GM23338 (cell line): ENCODE measurements around the gene MTMR6. TPM values are rescaled to one million over a fixed set of nuclear protein-coding genes. Genes with fewer than 3 reads are reported as not detected.

Source experiments
- ATAC-seq: fragments of 200-7000 bp; cut with Tn5 transposase; 3 replicates; pipeline ENCODE4 v1.9.1; 2020
- DNase-seq: peaks from one replicate; pipeline ENCODE4 v3.0.0-alpha.2; 2015; ENCODE audit warnings: low spot score
- H2AFZ ChIP-seq: fragments of 200-600 bp; sonication (generic); 2 replicates; pipeline ENCODE4 v1.8.0; 2016; ENCODE audit warnings: antibody characterized with exemption, mild to moderate bottlenecking, moderate library complexity
- H3F3A ChIP-seq: fragments of 200-600 bp; sonication (generic); replicated peaks from 2 replicates; pipeline ENCODE4 v1.8.0; 2017; ENCODE audit warnings: antibody characterized with exemption, mixed run types, low read depth
- H3K27ac ChIP-seq: fragments of 200-600 bp; sonication (generic); 2 replicates; pipeline ENCODE4 v1.6.1; 2016; ENCODE audit warnings: low read depth
- H3K27me3 ChIP-seq: fragments of 200-600 bp; sonication (generic); 2 replicates; pipeline ENCODE4 v1.8.0; 2016; ENCODE audit warnings: mild to moderate bottlenecking, mixed run types, moderate library complexity; ENCODE audit not compliant: insufficient read depth
- H3K36me3 ChIP-seq: fragments of 200-600 bp; sonication (generic); 2 replicates; pipeline ENCODE4 v1.8.0; 2016; ENCODE audit warnings: mild to moderate bottlenecking; ENCODE audit not compliant: insufficient read depth
- H3K4me1 ChIP-seq: fragments of 200-600 bp; sonication (generic); 2 replicates; pipeline ENCODE4 v1.8.0; 2016; ENCODE audit warnings: mild to moderate bottlenecking, moderate library complexity; ENCODE audit not compliant: insufficient read depth
- H3K4me2 ChIP-seq: fragments of 200-600 bp; sonication (generic); 2 replicates; pipeline ENCODE4 v1.7.1; 2017; ENCODE audit warnings: mixed run types
- H3K4me3 ChIP-seq: fragments of 200-600 bp; sonication (generic); 2 replicates; pipeline ENCODE4 v1.6.1; 2016; ENCODE audit warnings: mixed run types
- H3K79me2 ChIP-seq: fragments of 200-600 bp; sonication (generic); replicated peaks from 2 replicates; pipeline ENCODE4 v1.8.0; 2017; ENCODE audit warnings: mild to moderate bottlenecking; ENCODE audit not compliant: insufficient read depth
- H3K9me2 ChIP-seq: fragments of 200-600 bp; sonication (generic); 2 replicates; pipeline ENCODE4 v1.8.0; 2017; ENCODE audit not compliant: insufficient read depth
- H4K20me1 ChIP-seq: fragments of 200-600 bp; sonication (generic); replicated peaks from 2 replicates; pipeline ENCODE4 v1.8.0; 2017; ENCODE audit warnings: mild to moderate bottlenecking; ENCODE audit not compliant: insufficient read depth
- H3K27ac Mint-ChIP-seq: 2 replicates; pipeline ENCODE4 v1.8.0; 2020; ENCODE audit warnings: inconsistent platforms, mild to moderate bottlenecking, moderate library complexity, mixed read lengths
- H3K27me3 Mint-ChIP-seq: 3 replicates; pipeline ENCODE4 v1.8.0; 2022; ENCODE audit warnings: low read depth, mild to moderate bottlenecking, moderate library complexity, mixed read lengths, inconsistent platforms; ENCODE audit not compliant: insufficient read depth, poor library complexity
- H3K36me3 Mint-ChIP-seq: 3 replicates; pipeline ENCODE4 v1.8.0; 2021; ENCODE audit warnings: low read depth, mild to moderate bottlenecking, inconsistent platforms, moderate library complexity, mixed read lengths
- H3K4me1 Mint-ChIP-seq: 3 replicates; pipeline ENCODE4 v1.8.0; 2020; ENCODE audit warnings: mild to moderate bottlenecking, inconsistent platforms, mixed read lengths
- H3K4me3 Mint-ChIP-seq: 3 replicates; pipeline ENCODE4 v1.8.0; 2021; ENCODE audit warnings: moderate library complexity, mild to moderate bottlenecking, inconsistent platforms, mixed read lengths
- H3K9me3 Mint-ChIP-seq: 3 replicates; pipeline ENCODE4 v1.8.0; 2020; ENCODE audit warnings: moderate library complexity, mild to moderate bottlenecking, inconsistent platforms, mixed read lengths
- CREB1 ChIP-seq: fragments of 250-450 bp; sonication (Bioruptor Pico); IDR thresholded peaks from 2 replicates; pipeline ENCODE4 v1.5.0; 2020; ENCODE audit warnings: low read depth, mild to moderate bottlenecking, moderate library complexity
- EZH2 ChIP-seq: fragments of 200-600 bp; sonication (generic); IDR thresholded peaks from one replicate; pipeline ENCODE4 v1.8.0; 2017; ENCODE audit warnings: antibody characterized with exemption, mild to moderate bottlenecking, low read depth; ENCODE audit not compliant: unreplicated experiment
- EZH2phosphoT487 ChIP-seq: fragments of 200-600 bp; sonication (generic); IDR thresholded peaks from one replicate; pipeline ENCODE4 v1.8.1; 2018; ENCODE audit warnings: antibody characterized with exemption; ENCODE audit not compliant: unreplicated experiment
- JUNB ChIP-seq: IDR thresholded peaks from one replicate; pipeline ENCODE4 v1.6.1; 2016; ENCODE audit warnings: antibody characterized with exemption; ENCODE audit not compliant: unreplicated experiment
- NANOG ChIP-seq: IDR thresholded peaks from 2 replicates; pipeline ENCODE4 v1.6.1; 2016; ENCODE audit warnings: antibody characterized with exemption, borderline replicate concordance
- POLR2AphosphoS5 ChIP-seq: IDR thresholded peaks from 2 replicates; pipeline ENCODE4 v1.6.1; 2016; ENCODE audit warnings: antibody characterized with exemption, low read depth
- STAT1 ChIP-seq: IDR thresholded peaks from one replicate; pipeline ENCODE4 v1.6.1; 2016; ENCODE audit warnings: antibody characterized with exemption; ENCODE audit not compliant: unreplicated experiment
- ZNF114 ChIP-seq: fragments of 250-450 bp; sonication (Bioruptor Pico); IDR thresholded peaks from 2 replicates; pipeline ENCODE4 v1.5.0; 2020; ENCODE audit warnings: mild to moderate bottlenecking, moderate library complexity
- ZNF331 ChIP-seq: fragments of 250-450 bp; sonication (Bioruptor Pico); IDR thresholded peaks from 2 replicates; pipeline ENCODE4 v1.5.0; 2020; ENCODE audit warnings: low read depth, mild to moderate bottlenecking, moderate library complexity
- polyA plus RNA-seq: library from polyadenylated mRNA; unstranded; fragments of >200 nt; fragmentation: Nextera tagmentation; extraction: Ambion mirVana; gene quantifications from 2 replicates; pipeline ENCODE4 v1.2.1, GENCODE V29; 2016
- total RNA-seq: library from RNA; depleted of rRNA; stranded (reverse); fragments of >200 nt; shearing (Covaris generic); gene quantifications from 2 replicates; pipeline ENCODE4 v1.2.3, GENCODE V29; 2014
- TF ChIP-seq, protein P1 (sequence below): IDR thresholded peaks from one replicate; pipeline ENCODE4 v1.6.1; 2018; ENCODE audit warnings: antibody characterized with exemption; ENCODE audit not compliant: unreplicated experiment
- TF ChIP-seq, protein P2 (sequence below): IDR thresholded peaks from 2 replicates; pipeline ENCODE4 v1.6.1; 2016; ENCODE audit warnings: antibody characterized with exemption
- TF ChIP-seq, protein P3 (sequence below): fragments of 250-450 bp; sonication (Bioruptor Pico); IDR thresholded peaks from 2 replicates; pipeline ENCODE4 v1.5.0; 2020; ENCODE audit warnings: mild to moderate bottlenecking, moderate library complexity
- TF ChIP-seq, protein P4 (sequence below), 2 experiments: fragments of 200-600 bp in 1 of 2; sonication (generic) in 1 of 2; conservative IDR thresholded peaks; 2 replicates each; pipeline versions ENCODE4 v1.5.1 to v1.6.1; 2016 to 2017; ENCODE audit warnings: antibody characterized with exemption in 2 of 2, low read depth in 2 of 2, mild to moderate bottlenecking in 2 of 2, moderate library complexity in 1 of 2

MTMR6 gene
- total and polyA plus RNA-seq, 2 experiments from 2014 or later = 4.6 to 9.5 TPM

DNA sequence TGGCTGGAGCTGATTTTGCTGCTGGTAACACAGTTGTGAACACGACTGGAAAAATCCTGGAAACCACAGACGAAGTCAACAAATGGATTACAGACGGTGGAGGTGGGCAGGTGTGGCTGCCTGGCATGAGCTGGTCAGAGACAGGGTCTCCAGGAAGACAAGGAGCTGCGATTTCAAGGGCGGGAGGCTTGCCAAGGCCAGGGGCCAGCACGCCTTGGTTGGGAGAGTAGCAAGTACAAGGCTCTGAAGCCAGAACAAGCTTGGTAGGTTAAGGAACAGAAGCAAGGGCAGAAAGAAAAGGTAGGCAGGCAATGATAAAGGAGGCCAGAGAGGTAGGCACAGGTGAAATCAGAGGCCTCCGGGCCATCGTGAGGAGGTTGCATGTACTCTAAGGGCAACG is 64.5 kb downstream of the MTMR6 start:
- peak overlapping the region; percentile 78; the same call in 1 of the 2 replicates for H2AFZ ChIP-seq
- Mint-ChIP-seq H3K27ac (no peak overlapping the region), H3K4me3 (no peak overlapping the region), H3K9me3 (no peaks in the 10 kb centered on the region), H3K27me3 (peaks cover 7% of the 10 kb centered on the region), H3K4me1 (peaks cover 1% of the 10 kb centered on the region; the same call in 2 of the 3 replicates), H3K36me3 (no peaks in the 10 kb centered on the region)
- ATAC-seq = no peak
- no peaks in the 10 kb centered on the region; the same call in 1 of the 2 replicates for H3K9me2 ChIP-seq
- H3K4me3 ChIP-seq = no peak overlapping the region
- no peaks in the 10 kb centered on the region for H4K20me1 ChIP-seq
- H3K27me3 ChIP-seq = no peaks in the 10 kb centered on the region
- no peak for DNase-seq
- H3F3A ChIP-seq = no peaks in the 10 kb centered on the region
- H3K27ac ChIP-seq = no peak overlapping the region
- H3K36me3 ChIP-seq = no peaks in the 10 kb centered on the region
- no peak overlapping the region for H3K4me2 ChIP-seq
- no peaks in the 10 kb centered on the region for H3K79me2 ChIP-seq
- H3K4me1 ChIP-seq = peaks cover 6% of the 10 kb centered on the region; the same call in 1 of the 2 replicates
- no peak for TF ChIP-seq POLR2AphosphoS5
- TF ChIP-seq, protein P1, sequence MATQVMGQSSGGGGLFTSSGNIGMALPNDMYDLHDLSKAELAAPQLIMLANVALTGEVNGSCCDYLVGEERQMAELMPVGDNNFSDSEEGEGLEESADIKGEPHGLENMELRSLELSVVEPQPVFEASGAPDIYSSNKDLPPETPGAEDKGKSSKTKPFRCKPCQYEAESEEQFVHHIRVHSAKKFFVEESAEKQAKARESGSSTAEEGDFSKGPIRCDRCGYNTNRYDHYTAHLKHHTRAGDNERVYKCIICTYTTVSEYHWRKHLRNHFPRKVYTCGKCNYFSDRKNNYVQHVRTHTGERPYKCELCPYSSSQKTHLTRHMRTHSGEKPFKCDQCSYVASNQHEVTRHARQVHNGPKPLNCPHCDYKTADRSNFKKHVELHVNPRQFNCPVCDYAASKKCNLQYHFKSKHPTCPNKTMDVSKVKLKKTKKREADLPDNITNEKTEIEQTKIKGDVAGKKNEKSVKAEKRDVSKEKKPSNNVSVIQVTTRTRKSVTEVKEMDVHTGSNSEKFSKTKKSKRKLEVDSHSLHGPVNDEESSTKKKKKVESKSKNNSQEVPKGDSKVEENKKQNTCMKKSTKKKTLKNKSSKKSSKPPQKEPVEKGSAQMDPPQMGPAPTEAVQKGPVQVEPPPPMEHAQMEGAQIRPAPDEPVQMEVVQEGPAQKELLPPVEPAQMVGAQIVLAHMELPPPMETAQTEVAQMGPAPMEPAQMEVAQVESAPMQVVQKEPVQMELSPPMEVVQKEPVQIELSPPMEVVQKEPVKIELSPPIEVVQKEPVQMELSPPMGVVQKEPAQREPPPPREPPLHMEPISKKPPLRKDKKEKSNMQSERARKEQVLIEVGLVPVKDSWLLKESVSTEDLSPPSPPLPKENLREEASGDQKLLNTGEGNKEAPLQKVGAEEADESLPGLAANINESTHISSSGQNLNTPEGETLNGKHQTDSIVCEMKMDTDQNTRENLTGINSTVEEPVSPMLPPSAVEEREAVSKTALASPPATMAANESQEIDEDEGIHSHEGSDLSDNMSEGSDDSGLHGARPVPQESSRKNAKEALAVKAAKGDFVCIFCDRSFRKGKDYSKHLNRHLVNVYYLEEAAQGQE = no peak
- TF ChIP-seq CREB1 (CRISPR knock-in tag) = no peak
- TF ChIP-seq, protein P2, sequence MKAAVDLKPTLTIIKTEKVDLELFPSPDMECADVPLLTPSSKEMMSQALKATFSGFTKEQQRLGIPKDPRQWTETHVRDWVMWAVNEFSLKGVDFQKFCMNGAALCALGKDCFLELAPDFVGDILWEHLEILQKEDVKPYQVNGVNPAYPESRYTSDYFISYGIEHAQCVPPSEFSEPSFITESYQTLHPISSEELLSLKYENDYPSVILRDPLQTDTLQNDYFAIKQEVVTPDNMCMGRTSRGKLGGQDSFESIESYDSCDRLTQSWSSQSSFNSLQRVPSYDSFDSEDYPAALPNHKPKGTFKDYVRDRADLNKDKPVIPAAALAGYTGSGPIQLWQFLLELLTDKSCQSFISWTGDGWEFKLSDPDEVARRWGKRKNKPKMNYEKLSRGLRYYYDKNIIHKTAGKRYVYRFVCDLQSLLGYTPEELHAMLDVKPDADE = no peak
- no peak for TF ChIP-seq ZNF114 (CRISPR knock-in tag)
- no peak for TF ChIP-seq NANOG
- TF ChIP-seq JUNB = no peak
- TF ChIP-seq ZNF331 = no peak
- TF ChIP-seq EZH2phosphoT487 = no peak
- TF ChIP-seq, protein P3, sequence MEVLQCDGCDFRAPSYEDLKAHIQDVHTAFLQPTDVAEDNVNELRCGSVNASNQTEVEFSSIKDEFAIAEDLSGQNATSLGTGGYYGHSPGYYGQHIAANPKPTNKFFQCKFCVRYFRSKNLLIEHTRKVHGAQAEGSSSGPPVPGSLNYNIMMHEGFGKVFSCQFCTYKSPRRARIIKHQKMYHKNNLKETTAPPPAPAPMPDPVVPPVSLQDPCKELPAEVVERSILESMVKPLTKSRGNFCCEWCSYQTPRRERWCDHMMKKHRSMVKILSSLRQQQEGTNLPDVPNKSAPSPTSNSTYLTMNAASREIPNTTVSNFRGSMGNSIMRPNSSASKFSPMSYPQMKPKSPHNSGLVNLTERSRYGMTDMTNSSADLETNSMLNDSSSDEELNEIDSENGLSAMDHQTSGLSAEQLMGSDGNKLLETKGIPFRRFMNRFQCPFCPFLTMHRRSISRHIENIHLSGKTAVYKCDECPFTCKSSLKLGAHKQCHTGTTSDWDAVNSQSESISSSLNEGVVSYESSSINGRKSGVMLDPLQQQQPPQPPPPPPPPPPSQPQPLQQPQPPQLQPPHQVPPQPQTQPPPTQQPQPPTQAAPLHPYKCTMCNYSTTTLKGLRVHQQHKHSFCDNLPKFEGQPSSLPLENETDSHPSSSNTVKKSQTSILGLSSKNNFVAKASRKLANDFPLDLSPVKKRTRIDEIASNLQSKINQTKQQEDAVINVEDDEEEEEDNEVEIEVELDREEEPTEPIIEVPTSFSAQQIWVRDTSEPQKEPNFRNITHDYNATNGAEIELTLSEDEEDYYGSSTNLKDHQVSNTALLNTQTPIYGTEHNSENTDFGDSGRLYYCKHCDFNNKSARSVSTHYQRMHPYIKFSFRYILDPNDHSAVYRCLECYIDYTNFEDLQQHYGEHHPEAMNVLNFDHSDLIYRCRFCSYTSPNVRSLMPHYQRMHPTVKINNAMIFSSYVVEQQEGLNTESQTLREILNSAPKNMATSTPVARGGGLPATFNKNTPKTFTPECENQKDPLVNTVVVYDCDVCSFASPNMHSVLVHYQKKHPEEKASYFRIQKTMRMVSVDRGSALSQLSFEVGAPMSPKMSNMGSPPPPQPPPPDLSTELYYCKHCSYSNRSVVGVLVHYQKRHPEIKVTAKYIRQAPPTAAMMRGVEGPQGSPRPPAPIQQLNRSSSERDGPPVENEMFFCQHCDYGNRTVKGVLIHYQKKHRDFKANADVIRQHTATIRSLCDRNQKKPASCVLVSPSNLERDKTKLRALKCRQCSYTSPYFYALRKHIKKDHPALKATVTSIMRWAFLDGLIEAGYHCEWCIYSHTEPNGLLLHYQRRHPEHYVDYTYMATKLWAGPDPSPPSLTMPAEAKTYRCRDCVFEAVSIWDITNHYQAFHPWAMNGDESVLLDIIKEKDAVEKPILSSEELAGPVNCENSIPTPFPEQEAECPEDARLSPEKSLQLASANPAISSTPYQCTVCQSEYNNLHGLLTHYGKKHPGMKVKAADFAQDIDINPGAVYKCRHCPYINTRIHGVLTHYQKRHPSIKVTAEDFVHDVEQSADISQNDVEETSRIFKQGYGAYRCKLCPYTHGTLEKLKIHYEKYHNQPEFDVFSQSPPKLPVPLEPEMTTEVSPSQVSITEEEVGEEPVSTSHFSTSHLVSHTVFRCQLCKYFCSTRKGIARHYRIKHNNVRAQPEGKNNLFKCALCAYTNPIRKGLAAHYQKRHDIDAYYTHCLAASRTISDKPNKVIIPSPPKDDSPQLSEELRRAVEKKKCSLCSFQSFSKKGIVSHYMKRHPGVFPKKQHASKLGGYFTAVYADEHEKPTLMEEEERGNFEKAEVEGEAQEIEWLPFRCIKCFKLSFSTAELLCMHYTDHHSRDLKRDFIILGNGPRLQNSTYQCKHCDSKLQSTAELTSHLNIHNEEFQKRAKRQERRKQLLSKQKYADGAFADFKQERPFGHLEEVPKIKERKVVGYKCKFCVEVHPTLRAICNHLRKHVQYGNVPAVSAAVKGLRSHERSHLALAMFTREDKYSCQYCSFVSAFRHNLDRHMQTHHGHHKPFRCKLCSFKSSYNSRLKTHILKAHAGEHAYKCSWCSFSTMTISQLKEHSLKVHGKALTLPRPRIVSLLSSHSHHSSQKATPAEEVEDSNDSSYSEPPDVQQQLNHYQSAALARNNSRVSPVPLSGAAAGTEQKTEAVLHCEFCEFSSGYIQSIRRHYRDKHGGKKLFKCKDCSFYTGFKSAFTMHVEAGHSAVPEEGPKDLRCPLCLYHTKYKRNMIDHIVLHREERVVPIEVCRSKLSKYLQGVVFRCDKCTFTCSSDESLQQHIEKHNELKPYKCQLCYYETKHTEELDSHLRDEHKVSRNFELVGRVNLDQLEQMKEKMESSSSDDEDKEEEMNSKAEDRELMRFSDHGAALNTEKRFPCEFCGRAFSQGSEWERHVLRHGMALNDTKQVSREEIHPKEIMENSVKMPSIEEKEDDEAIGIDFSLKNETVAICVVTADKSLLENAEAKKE (CRISPR knock-in tag) = no peak
- TF ChIP-seq STAT1 = no peak
- TF ChIP-seq, protein P4, sequence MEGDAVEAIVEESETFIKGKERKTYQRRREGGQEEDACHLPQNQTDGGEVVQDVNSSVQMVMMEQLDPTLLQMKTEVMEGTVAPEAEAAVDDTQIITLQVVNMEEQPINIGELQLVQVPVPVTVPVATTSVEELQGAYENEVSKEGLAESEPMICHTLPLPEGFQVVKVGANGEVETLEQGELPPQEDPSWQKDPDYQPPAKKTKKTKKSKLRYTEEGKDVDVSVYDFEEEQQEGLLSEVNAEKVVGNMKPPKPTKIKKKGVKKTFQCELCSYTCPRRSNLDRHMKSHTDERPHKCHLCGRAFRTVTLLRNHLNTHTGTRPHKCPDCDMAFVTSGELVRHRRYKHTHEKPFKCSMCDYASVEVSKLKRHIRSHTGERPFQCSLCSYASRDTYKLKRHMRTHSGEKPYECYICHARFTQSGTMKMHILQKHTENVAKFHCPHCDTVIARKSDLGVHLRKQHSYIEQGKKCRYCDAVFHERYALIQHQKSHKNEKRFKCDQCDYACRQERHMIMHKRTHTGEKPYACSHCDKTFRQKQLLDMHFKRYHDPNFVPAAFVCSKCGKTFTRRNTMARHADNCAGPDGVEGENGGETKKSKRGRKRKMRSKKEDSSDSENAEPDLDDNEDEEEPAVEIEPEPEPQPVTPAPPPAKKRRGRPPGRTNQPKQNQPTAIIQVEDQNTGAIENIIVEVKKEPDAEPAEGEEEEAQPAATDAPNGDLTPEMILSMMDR (conservative IDR thresholded peaks at IDR 0.05; ENCODE audit: low read depth in 2 of 2) = no peak
- no peak for TF ChIP-seq EZH2
